Measurements from ENCODE around the gene TMEM87B.

Gene TMEM87B

GRCh38 chr2:112012556-112012955, 42.5 kb upstream of the TMEM87B start:
- DNase-seq (ENCODE audit: low read depth, low spot score) = no peak
- in situ Hi-C loops (cut with HindIII; ENCODE audit: low sequenced_read_pairs) = no loop called here
- no peak overlapping the region for H3K4me3 ChIP-seq (ENCODE audit: low read depth, low read length)
- no peak for TF ChIP-seq CTCF (IDR thresholded peaks at IDR 0.05; ENCODE audit: low read depth, low read length)

DNA sequence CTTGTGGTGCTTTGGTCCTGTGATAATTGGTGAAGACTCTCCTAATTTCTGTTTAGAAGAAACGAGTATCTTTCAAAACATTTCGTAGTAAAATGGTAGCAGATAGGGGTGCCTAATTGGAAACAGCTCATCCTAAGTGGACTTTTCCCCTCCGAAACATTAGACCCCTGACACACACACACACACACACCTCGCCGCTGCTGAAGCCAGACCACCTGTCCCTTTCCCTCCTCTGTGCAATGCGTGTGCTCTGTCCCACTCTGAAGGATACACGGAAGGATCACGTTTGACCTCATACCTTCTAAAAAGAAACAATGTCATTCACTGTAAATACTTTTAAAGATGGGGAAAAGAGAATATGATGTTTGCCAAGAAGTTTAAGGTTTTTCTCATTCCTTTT, 36.2 kb upstream of the TMEM87B start:
- no peak for TF ChIP-seq CTCF (IDR thresholded peaks at IDR 0.05; ENCODE audit: low read depth, low read length)
- in situ Hi-C loops (cut with HindIII; ENCODE audit: low sequenced_read_pairs) = no loop called here
- DNase-seq (ENCODE audit: low read depth, low spot score) = no peak
- no peak overlapping the region for H3K4me3 ChIP-seq (ENCODE audit: low read depth, low read length)

- H3K4me3 ChIP-seq (ENCODE audit: low read depth, low read length) = no peak overlapping the region
- no peak for TF ChIP-seq CTCF (IDR thresholded peaks at IDR 0.05; ENCODE audit: low read depth, low read length)
- in situ Hi-C loops (cut with HindIII; ENCODE audit: low sequenced_read_pairs) = no loop called here
- no peak for DNase-seq (ENCODE audit: low read depth, low spot score)
Measured at GRCh38 chr2:112019569-112019982, 35.5 kb upstream of the TMEM87B start.

GRCh38 chr2:112020561-112020960, 34.5 kb upstream of the TMEM87B start:
- H3K4me3 ChIP-seq (ENCODE audit: low read depth, low read length) = no peak overlapping the region
- in situ Hi-C loops (cut with HindIII; ENCODE audit: low sequenced_read_pairs) = no loop called here
- DNase-seq (ENCODE audit: low read depth, low spot score) = no peak
- peak; percentile 38 for TF ChIP-seq CTCF (IDR thresholded peaks at IDR 0.05; ENCODE audit: low read depth, low read length)

- no peak for DNase-seq (ENCODE audit: low read depth, low spot score)
- in situ Hi-C loops (cut with HindIII; ENCODE audit: low sequenced_read_pairs) = no loop called here
- no peak overlapping the region for H3K4me3 ChIP-seq (ENCODE audit: low read depth, low read length)
- no peak for TF ChIP-seq CTCF (IDR thresholded peaks at IDR 0.05; ENCODE audit: low read depth, low read length)
Measured at GRCh38 chr2:112021290-112021689, 33.8 kb upstream of the TMEM87B start.

DNA sequence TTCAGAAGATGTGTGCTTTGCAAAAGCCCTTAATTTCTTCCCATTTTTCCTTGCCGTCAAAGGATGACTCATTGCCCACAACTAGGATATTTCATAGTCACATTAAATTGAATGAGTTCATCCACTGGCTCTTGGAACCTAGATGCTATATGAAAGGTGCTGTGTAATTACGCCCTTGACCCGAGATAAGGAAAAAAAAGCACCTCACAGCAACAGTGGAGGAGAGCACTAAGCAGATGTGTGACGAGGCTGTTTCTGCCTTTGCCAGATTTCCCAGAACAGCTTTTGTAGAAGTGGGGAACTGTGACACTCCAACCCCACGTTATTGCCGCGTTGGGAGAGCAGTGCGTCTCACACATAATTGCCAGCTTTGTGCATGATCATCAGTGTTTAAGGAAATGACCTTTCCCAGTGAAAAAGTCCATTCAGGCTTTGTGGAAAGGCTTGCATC, 33.3 kb upstream of the TMEM87B start:
- no peak for TF ChIP-seq CTCF (IDR thresholded peaks at IDR 0.05; ENCODE audit: low read depth, low read length)
- peak; percentile 17 for DNase-seq (ENCODE audit: low read depth, low spot score)
- no peak overlapping the region for H3K4me3 ChIP-seq (ENCODE audit: low read depth, low read length)
- in situ Hi-C loops (cut with HindIII; ENCODE audit: low sequenced_read_pairs) = no loop called here

- in situ Hi-C loops (cut with HindIII; ENCODE audit: low sequenced_read_pairs) = no loop called here
- DNase-seq (ENCODE audit: low read depth, low spot score) = no peak
- TF ChIP-seq CTCF (IDR thresholded peaks at IDR 0.05; ENCODE audit: low read depth, low read length) = no peak
- H3K4me3 ChIP-seq (ENCODE audit: low read depth, low read length) = no peak overlapping the region
Measured at GRCh38 chr2:112023707-112024106, 31.4 kb upstream of the TMEM87B start.
